Fibroblast of lung (primary cell): ENCODE measurements around the gene PRSS37. TPM values are rescaled to one million over a fixed set of nuclear protein-coding genes. Genes with fewer than 3 reads are reported as not detected.

Experiments used
- DNase-seq, 2 donors: peaks; one replicate each; pipeline versions ENCODE4 v3.0.0 to v3.0.0-alpha.2; 2010; ENCODE audit warnings: low read depth in 2 of 2
- H2AFZ ChIP-seq: 2 replicates; pipeline ENCODE4 v1.5.1; 2012; ENCODE audit warnings: low read length, control low read depth, inconsistent platforms
- H3K27ac ChIP-seq: 2 replicates; pipeline ENCODE4 v1.5.1; 2011; ENCODE audit warnings: low read length, control low read depth; ENCODE audit not compliant: insufficient read depth
- H3K27me3 ChIP-seq: 2 replicates; pipeline ENCODE4 v1.5.1; 2011; ENCODE audit warnings: mild to moderate bottlenecking, low read length; ENCODE audit not compliant: control insufficient read depth, insufficient read depth
- H3K36me3 ChIP-seq: 2 replicates; pipeline ENCODE4 v1.5.1; 2011; ENCODE audit warnings: low read length; ENCODE audit not compliant: control insufficient read depth, insufficient read depth
- H3K4me1 ChIP-seq: 2 replicates; pipeline ENCODE4 v1.5.1; 2011; ENCODE audit warnings: low read length; ENCODE audit not compliant: control insufficient read depth, insufficient read depth; ENCODE audit errors: extremely low read depth
- H3K4me2 ChIP-seq: 2 replicates; pipeline ENCODE4 v1.5.1; 2011; ENCODE audit warnings: low read length, control low read depth; ENCODE audit not compliant: insufficient read depth; ENCODE audit errors: extremely low read depth
- H3K4me3 ChIP-seq, 4 experiments: fragments of 200-600 bp in 1 of 4; sonication (generic) in 1 of 4; replicated peaks in 1 of 4; 2 replicates each; pipeline ENCODE4 v1.5.1; 2011 to 2016; ENCODE audit warnings: low read length in 4 of 4, low read depth in 3 of 4, mild to moderate bottlenecking in 3 of 4, control low read depth in 2 of 4, inconsistent platforms in 1 of 4, mixed read lengths in 1 of 4; ENCODE audit not compliant: insufficient read depth in 1 of 4; ENCODE audit errors: control extremely low read depth in 1 of 4
- H3K79me2 ChIP-seq: 2 replicates; pipeline ENCODE4 v1.5.1; 2012; ENCODE audit warnings: mild to moderate bottlenecking, low read length, inconsistent platforms; ENCODE audit not compliant: control insufficient read depth, insufficient read depth
- H3K9ac ChIP-seq: 2 replicates; pipeline ENCODE4 v1.5.1; 2011; ENCODE audit warnings: mild to moderate bottlenecking, low read length, control low read depth; ENCODE audit not compliant: insufficient read depth
- H3K9me3 ChIP-seq: 2 replicates; pipeline ENCODE4 v1.5.1; 2012; ENCODE audit warnings: low read depth, low read length; ENCODE audit not compliant: control insufficient read depth, insufficient read depth
- H4K20me1 ChIP-seq: 2 replicates; pipeline ENCODE4 v1.5.1; 2011; ENCODE audit warnings: low read length; ENCODE audit not compliant: control insufficient read depth, insufficient read depth; ENCODE audit errors: extremely low read depth
- EZH2 ChIP-seq: IDR thresholded peaks from 2 replicates; pipeline ENCODE4 v1.5.1; 2012; ENCODE audit warnings: low read length, control low read depth, mild to moderate bottlenecking; ENCODE audit errors: missing control alignments
- polyA plus RNA-seq, 2 donors: library from polyadenylated mRNA; depleted of rRNA in 1 of 2; stranded (reverse) in 1 of 2; unstranded in 1 of 2; fragments of >200 nt; gene quantifications; 2 replicates each; pipeline ENCODE4 v1.2.1, GENCODE V29; 2011 to 2012; ENCODE audit warnings: missing spikeins in 1 of 2
- total RNA-seq: library from RNA; depleted of rRNA; stranded (reverse); fragments of >200 nt; gene quantifications from 2 replicates; pipeline ENCODE4 v1.2.1, GENCODE V29; 2014
- TF ChIP-seq, protein P1 (sequence below), 2 donors: IDR thresholded peaks in 1 of 2; conservative IDR thresholded peaks in 1 of 2; 1 replicate in 1 of 2; 2 replicates in 1 of 2; pipeline ENCODE4 v1.5.1; 2011 to 2012; ENCODE audit warnings: low read length in 2 of 2, control low read depth in 1 of 2, inconsistent platforms in 1 of 2, low read depth in 1 of 2, mild to moderate bottlenecking in 1 of 2

The PRSS37 gene
- total and polyA plus RNA-seq, 2 donors (not counting 1 experiment from before 2014, with no cell fraction given): not detected

- H3K9ac ChIP-seq: no peak overlapping the region
- H3K4me3 ChIP-seq: no peak overlapping the region
- H3K36me3 ChIP-seq: no peaks in the 10 kb centered on the region
- H2AFZ ChIP-seq: no peak overlapping the region
- H4K20me1 ChIP-seq: no peaks in the 10 kb centered on the region
- TF ChIP-seq, protein P1, sequence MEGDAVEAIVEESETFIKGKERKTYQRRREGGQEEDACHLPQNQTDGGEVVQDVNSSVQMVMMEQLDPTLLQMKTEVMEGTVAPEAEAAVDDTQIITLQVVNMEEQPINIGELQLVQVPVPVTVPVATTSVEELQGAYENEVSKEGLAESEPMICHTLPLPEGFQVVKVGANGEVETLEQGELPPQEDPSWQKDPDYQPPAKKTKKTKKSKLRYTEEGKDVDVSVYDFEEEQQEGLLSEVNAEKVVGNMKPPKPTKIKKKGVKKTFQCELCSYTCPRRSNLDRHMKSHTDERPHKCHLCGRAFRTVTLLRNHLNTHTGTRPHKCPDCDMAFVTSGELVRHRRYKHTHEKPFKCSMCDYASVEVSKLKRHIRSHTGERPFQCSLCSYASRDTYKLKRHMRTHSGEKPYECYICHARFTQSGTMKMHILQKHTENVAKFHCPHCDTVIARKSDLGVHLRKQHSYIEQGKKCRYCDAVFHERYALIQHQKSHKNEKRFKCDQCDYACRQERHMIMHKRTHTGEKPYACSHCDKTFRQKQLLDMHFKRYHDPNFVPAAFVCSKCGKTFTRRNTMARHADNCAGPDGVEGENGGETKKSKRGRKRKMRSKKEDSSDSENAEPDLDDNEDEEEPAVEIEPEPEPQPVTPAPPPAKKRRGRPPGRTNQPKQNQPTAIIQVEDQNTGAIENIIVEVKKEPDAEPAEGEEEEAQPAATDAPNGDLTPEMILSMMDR (conservative IDR thresholded peaks at IDR 0.05 in 1 of 2, IDR thresholded peaks at IDR 0.05 in 1 of 2; ENCODE audit: low read depth in 1 of 2, low read length in 2 of 2): no peak
- no peak for TF ChIP-seq EZH2
- no peaks in the 10 kb centered on the region for H3K4me1 ChIP-seq
- no peaks in the 10 kb centered on the region for H3K79me2 ChIP-seq
- no peaks in the 10 kb centered on the region for H3K27me3 ChIP-seq
- no peak overlapping the region for H3K27ac ChIP-seq
- no peak overlapping the region for H3K4me2 ChIP-seq
- no peaks in the 10 kb centered on the region for H3K9me3 ChIP-seq
- no peak for DNase-seq
Observed at GRCh38 chr7:141866974-141867373, 25.7 kb upstream of the PRSS37 start.

- peak in 1 of 2 donors; percentile 11 for DNase-seq
- Histone ChIP-seq H3K4me2 (no peak overlapping the region), H3K27me3 (no peaks in the 10 kb centered on the region), H3K4me3 (no peak overlapping the region), H3K4me1 (no peaks in the 10 kb centered on the region), H3K9me3 (no peaks in the 10 kb centered on the region), H3K79me2 (no peaks in the 10 kb centered on the region), H4K20me1 (no peaks in the 10 kb centered on the region), H3K9ac (no peak overlapping the region), H2AFZ (no peak overlapping the region), H3K27ac (no peak overlapping the region), H3K36me3 (no peaks in the 10 kb centered on the region)
- TF ChIP-seq, protein P1 (conservative IDR thresholded peaks at IDR 0.05 in 1 of 2, IDR thresholded peaks at IDR 0.05 in 1 of 2; ENCODE audit: low read depth in 1 of 2, low read length in 2 of 2): no peak
- no peak for TF ChIP-seq EZH2
Observed at GRCh38 chr7:141864765-141865447, 23.6 kb upstream of the PRSS37 start.

- no peak overlapping the region for H3K9ac ChIP-seq
- H3K27ac ChIP-seq: no peak overlapping the region
- no peak overlapping the region for H2AFZ ChIP-seq
- H3K4me1 ChIP-seq: no peaks in the 10 kb centered on the region
- no peak for DNase-seq
- TF ChIP-seq, protein P1 (conservative IDR thresholded peaks at IDR 0.05 in 1 of 2, IDR thresholded peaks at IDR 0.05 in 1 of 2; ENCODE audit: low read depth in 1 of 2, low read length in 2 of 2): no peak
- TF ChIP-seq EZH2: no peak
- H3K9me3 ChIP-seq: no peaks in the 10 kb centered on the region
- no peak overlapping the region for H3K4me2 ChIP-seq
- H3K27me3 ChIP-seq: no peaks in the 10 kb centered on the region
- no peaks in the 10 kb centered on the region for H3K36me3 ChIP-seq
- H3K79me2 ChIP-seq: no peaks in the 10 kb centered on the region
- H3K4me3 ChIP-seq: no peak overlapping the region
- H4K20me1 ChIP-seq: no peaks in the 10 kb centered on the region
Observed at GRCh38 chr7:141860207-141860606, 18.9 kb upstream of the PRSS37 start.
